Measurements from ENCODE around the gene CRB1.

DNA sequence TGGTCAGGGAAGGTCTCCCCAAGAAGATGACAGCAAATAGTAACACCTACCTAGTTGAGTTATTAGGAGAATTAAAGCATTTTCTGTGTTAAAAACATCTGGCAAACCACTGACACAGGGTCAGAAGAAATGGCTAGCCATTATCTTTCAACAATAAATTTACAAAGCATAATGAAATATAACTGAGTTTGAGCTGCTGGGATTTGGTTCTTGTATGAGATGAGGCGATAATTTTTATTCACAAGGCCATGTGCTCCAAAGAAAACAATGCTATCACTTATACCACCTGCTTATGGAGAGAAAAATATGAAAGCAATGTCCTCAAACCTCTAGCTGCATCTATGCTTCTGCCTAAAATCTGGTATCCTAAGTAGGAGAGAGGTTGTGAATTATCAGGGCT lies 202.3 kb downstream of the CRB1 start:
- no peak for TF ChIP-seq POLR2A (IDR thresholded peaks at IDR 0.05)
- TF ChIP-seq, protein P1, sequence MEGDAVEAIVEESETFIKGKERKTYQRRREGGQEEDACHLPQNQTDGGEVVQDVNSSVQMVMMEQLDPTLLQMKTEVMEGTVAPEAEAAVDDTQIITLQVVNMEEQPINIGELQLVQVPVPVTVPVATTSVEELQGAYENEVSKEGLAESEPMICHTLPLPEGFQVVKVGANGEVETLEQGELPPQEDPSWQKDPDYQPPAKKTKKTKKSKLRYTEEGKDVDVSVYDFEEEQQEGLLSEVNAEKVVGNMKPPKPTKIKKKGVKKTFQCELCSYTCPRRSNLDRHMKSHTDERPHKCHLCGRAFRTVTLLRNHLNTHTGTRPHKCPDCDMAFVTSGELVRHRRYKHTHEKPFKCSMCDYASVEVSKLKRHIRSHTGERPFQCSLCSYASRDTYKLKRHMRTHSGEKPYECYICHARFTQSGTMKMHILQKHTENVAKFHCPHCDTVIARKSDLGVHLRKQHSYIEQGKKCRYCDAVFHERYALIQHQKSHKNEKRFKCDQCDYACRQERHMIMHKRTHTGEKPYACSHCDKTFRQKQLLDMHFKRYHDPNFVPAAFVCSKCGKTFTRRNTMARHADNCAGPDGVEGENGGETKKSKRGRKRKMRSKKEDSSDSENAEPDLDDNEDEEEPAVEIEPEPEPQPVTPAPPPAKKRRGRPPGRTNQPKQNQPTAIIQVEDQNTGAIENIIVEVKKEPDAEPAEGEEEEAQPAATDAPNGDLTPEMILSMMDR (IDR thresholded peaks at IDR 0.05 in 4 of 5, conservative IDR thresholded peaks at IDR 0.05 in 1 of 5) = no peak
